Endothelial cell of umbilical vein (primary cell): ENCODE data around the gene OR1E2. TPM values are rescaled to one million over a fixed set of nuclear protein-coding genes. Genes with fewer than 3 reads are reported as not detected.

Source experiments
- BruUV-seq: library from RNA; stranded (reverse); fragments of 400-500 nt; replicated peaks from 2 replicates; lab custom pipeline; 2021; lab: Mats Ljungman, UMichigan
- CTCF ChIA-PET: fragments of 300-600, 350-600 bp; sonication (Branson Sonifier 250); formaldehyde crosslinking; loops from one replicate; lab custom pipeline; 2021; ENCODE audit warnings: antibody characterized with exemption, inconsistent platforms; lab: Charles Lee
- POLR2A ChIA-PET: fragments of 300-600, 350-600 bp; sonication (Branson Sonifier 250); formaldehyde crosslinking; loops from one replicate; lab custom pipeline; 2021; ENCODE audit warnings: antibody characterized with exemption, inconsistent platforms; lab: Charles Lee
- DNase-seq: peaks from one replicate; pipeline ENCODE4 v3.0.0-alpha.2; 2011; ENCODE audit warnings: low read depth, low spot score
- FAIRE-seq: peaks from 2 replicates; lab custom pipeline; 2011; peaks lifted over from hg19 to GRCh38; lab: Jason Lieb, UNC
- H2AFZ ChIP-seq: 2 replicates; pipeline ENCODE4 v1.6.0; 2012; ENCODE audit warnings: low read depth, low read length, control low read depth, inconsistent platforms
- H3K27ac ChIP-seq: 2 replicates; pipeline ENCODE4 v1.5.1; 2011; ENCODE audit warnings: low read depth, mild to moderate bottlenecking, control low read depth, low read length, moderate library complexity; ENCODE audit not compliant: insufficient read depth
- H3K27me3 ChIP-seq, 2 experiments: 2 replicates each; pipeline versions ENCODE4 v1.6.0 to v1.6.1; 2011; ENCODE audit warnings: low read length in 2 of 2, mixed read lengths in 1 of 2; ENCODE audit not compliant: control insufficient read depth in 2 of 2, insufficient read depth in 2 of 2
- H3K36me3 ChIP-seq, 2 experiments: 2 replicates in 1 of 2; 3 replicates in 1 of 2; pipeline ENCODE4 v1.5.1; 2011; ENCODE audit warnings: low read length in 2 of 2, mild to moderate bottlenecking in 1 of 2, moderate library complexity in 1 of 2; ENCODE audit not compliant: control insufficient read depth in 2 of 2, insufficient read depth in 2 of 2; ENCODE audit errors: extremely low read depth in 1 of 2
- H3K4me1 ChIP-seq: 3 replicates; pipeline ENCODE4 v1.5.1; 2011; ENCODE audit warnings: mild to moderate bottlenecking, low read length; ENCODE audit not compliant: control insufficient read depth, insufficient read depth; ENCODE audit errors: extremely low read depth
- H3K4me2 ChIP-seq: 2 replicates; pipeline ENCODE4 v1.6.1; 2011; ENCODE audit warnings: low read length, control low read depth, mixed read lengths; ENCODE audit not compliant: insufficient read depth
- H3K4me3 ChIP-seq, 3 experiments: fragments of 200-600 bp in 1 of 3; sonication (generic), shearing (Covaris generic) in 1 of 3; replicated peaks in 1 of 3; 2 replicates each; pipeline ENCODE4 v1.5.1; 2011 to 2016; ENCODE audit warnings: control low read depth in 3 of 3, low read length in 3 of 3, mild to moderate bottlenecking in 2 of 3, inconsistent platforms in 1 of 3, low read depth in 1 of 3, moderate library complexity in 1 of 3; ENCODE audit not compliant: insufficient read depth in 1 of 3
- H3K79me2 ChIP-seq: 2 replicates; pipeline ENCODE4 v1.6.0; 2012; ENCODE audit warnings: low read length, inconsistent platforms; ENCODE audit not compliant: control insufficient read depth, insufficient read depth
- H3K9ac ChIP-seq: replicated peaks from 2 replicates; pipeline ENCODE3; 2011; ENCODE audit warnings: low read length, control low read depth; ENCODE audit not compliant: insufficient read depth; ENCODE audit errors: extremely low read depth
- H3K9me1 ChIP-seq: replicated peaks from 3 replicates; pipeline ENCODE4 v1.6.0; 2011; ENCODE audit warnings: mild to moderate bottlenecking, low read length; ENCODE audit not compliant: control insufficient read depth, insufficient read depth; ENCODE audit errors: extremely low read depth
- H3K9me3 ChIP-seq: replicated peaks from 2 replicates; pipeline ENCODE4 v1.5.1; 2012; ENCODE audit warnings: low read length, inconsistent platforms; ENCODE audit not compliant: control insufficient read depth, insufficient read depth
- H4K20me1 ChIP-seq: replicated peaks from 2 replicates; pipeline ENCODE3; 2011; ENCODE audit warnings: mild to moderate bottlenecking, low read length; ENCODE audit not compliant: control insufficient read depth, insufficient read depth; ENCODE audit errors: extremely low read depth
- CTCF ChIP-seq, 2 donors: IDR thresholded peaks; 1 replicate in 1 of 2; 2 replicates in 1 of 2; pipeline ENCODE4 v1.5.1; 2011; ENCODE audit warnings: low read length in 2 of 2, mild to moderate bottlenecking in 2 of 2, moderate library complexity in 2 of 2, control low read depth in 1 of 2, inconsistent platforms in 1 of 2, low read depth in 1 of 2; ENCODE audit not compliant: insufficient read depth in 1 of 2; ENCODE audit errors: extremely low read depth in 1 of 2
- EZH2 ChIP-seq: IDR thresholded peaks from 2 replicates; pipeline ENCODE4 v1.6.1; 2012; ENCODE audit warnings: borderline replicate concordance, low read depth, mild to moderate bottlenecking, moderate library complexity, low read length, inconsistent platforms; ENCODE audit not compliant: severe bottlenecking
- FOS ChIP-seq: IDR thresholded peaks from 2 replicates; pipeline ENCODE4 v1.6.1; 2011; ENCODE audit warnings: mild to moderate bottlenecking, low read length, moderate library complexity, borderline replicate concordance; ENCODE audit not compliant: insufficient read depth
- GATA2 ChIP-seq: IDR thresholded peaks from 2 replicates; pipeline ENCODE4 v1.7.0; 2011; ENCODE audit warnings: low read depth, mild to moderate bottlenecking, moderate library complexity, mixed read lengths, low read length; ENCODE audit not compliant: insufficient read length, insufficient read depth
- JUN ChIP-seq: IDR thresholded peaks from 2 replicates; pipeline ENCODE4 v1.6.1; 2011; ENCODE audit warnings: borderline replicate concordance, low read depth; ENCODE audit not compliant: insufficient read length, insufficient read depth
- MAX ChIP-seq: IDR thresholded peaks from 2 replicates; pipeline ENCODE4 v1.6.1; 2011; ENCODE audit not compliant: insufficient read depth, insufficient read length
- MYC ChIP-seq: IDR thresholded peaks from one replicate; pipeline ENCODE4 v1.6.1; 2011; ENCODE audit warnings: mild to moderate bottlenecking, low read depth, low read length
- POLR2A ChIP-seq: IDR thresholded peaks from 2 replicates; pipeline ENCODE4 v1.6.1; 2012; ENCODE audit warnings: low read depth, mild to moderate bottlenecking, control low read depth, low read length
- POLR2AphosphoS5 ChIP-seq: IDR thresholded peaks from 2 replicates; pipeline ENCODE4 v1.6.1; 2012; ENCODE audit warnings: low read depth, mild to moderate bottlenecking, control low read depth, low read length, moderate library complexity; ENCODE audit not compliant: insufficient read depth
- dilution Hi-C: fragments of 300-500 bp; cut with MboI; formaldehyde crosslinking; loops from one replicate; pipeline ENCODE4 v1.15.0; 2019; ENCODE audit warnings: low sequenced_read_pairs; ENCODE audit not compliant: extremely low pct_ligation_motif_present
- intact Hi-C: fragments of 100-400 bp; cut with micrococcal nuclease; formaldehyde crosslinking; loops from one replicate; pipeline ENCODE4 v1.10.0; 2022
- polyA plus RNA-seq, 4 experiments: library from polyadenylated mRNA; depleted of rRNA in 3 of 4; stranded (reverse) in 3 of 4; unstranded in 1 of 4; fragments of >200 nt; gene quantifications; 2 replicates each; pipeline versions ENCODE4 v1.2.1 to v1.2.3, GENCODE V29; 2011 to 2012; ENCODE audit warnings: missing spikeins in 1 of 4
- total RNA-seq: library from RNA; stranded (reverse); gene quantifications from 2 replicates; pipeline ENCODE4 v1.2.3, GENCODE V29; 2021

OR1E2 gene
- total and polyA plus RNA-seq, 2 donors (not counting 3 experiments of a cell fraction or from before 2014, with no cell fraction given) = not detected

- Histone ChIP-seq H4K20me1 (no peaks in the 10 kb centered on the region), H3K4me3 (no peak overlapping the region), H3K36me3 (no peaks in the 10 kb centered on the region), H3K27me3 (no peaks in the 10 kb centered on the region), H3K9me1 (no peaks in the 10 kb centered on the region), H3K4me1 (no peaks in the 10 kb centered on the region), H3K79me2 (no peaks in the 10 kb centered on the region), H2AFZ (no peak overlapping the region), H3K9me3 (no peaks in the 10 kb centered on the region), H3K27ac (no peak overlapping the region), H3K4me2 (no peak overlapping the region), H3K9ac (no peak overlapping the region)
- DNase-seq (no peak), FAIRE-seq (no peak)
- CTCF ChIA-PET = no interaction called here
- intact Hi-C loops (no loop called here), dilution Hi-C loops (no loop called here)
- no peak for TF ChIP-seq POLR2AphosphoS5
- TF ChIP-seq CTCF (IDR thresholded peaks at IDR 0.05; ENCODE audit: extremely low read depth in 1 of 2, insufficient read depth in 1 of 2, low read depth in 1 of 2, low read length in 2 of 2) = no peak
- no peak for TF ChIP-seq EZH2
- POLR2A ChIA-PET = no interaction called here
- no TSS peak for BruUV-seq
Observed at GRCh38 chr17:3389791-3390190, 43.9 kb downstream of the OR1E2 start.

- H3K79me2 ChIP-seq = no peaks in the 10 kb centered on the region
- no peak within 1 kb of the TSS for H3K27ac ChIP-seq
- no peaks in the 10 kb centered on the region for H4K20me1 ChIP-seq
- H3K27me3 ChIP-seq = no peaks in the 10 kb centered on the region
- H3K4me2 ChIP-seq = no peak within 1 kb of the TSS
- TF ChIP-seq JUN = no peak
- no peak for TF ChIP-seq GATA2
- TF ChIP-seq MYC = no peak
- TF ChIP-seq MAX = no peak
- no peak for TF ChIP-seq CTCF (IDR thresholded peaks at IDR 0.05; ENCODE audit: extremely low read depth in 1 of 2, insufficient read depth in 1 of 2, low read depth in 1 of 2, low read length in 2 of 2)
- TF ChIP-seq POLR2A = no peak
- TF ChIP-seq FOS = no peak
- no peak for TF ChIP-seq EZH2
- TF ChIP-seq POLR2AphosphoS5 = no peak
- ChIA-PET POLR2A (no interaction called here), CTCF (no interaction called here)
- no peak within 1 kb of the TSS for H3K9ac ChIP-seq
- H2AFZ ChIP-seq = no peak within 1 kb of the TSS
- H3K9me1 ChIP-seq = no peaks in the 10 kb centered on the region
- dilution Hi-C loops = no loop called here
- no peak within 1 kb of the TSS for H3K4me3 ChIP-seq
- H3K9me3 ChIP-seq = no peaks in the 10 kb centered on the region
- intact Hi-C loops = no loop called here
- FAIRE-seq (no peak), DNase-seq (no peak)
- no TSS peak for BruUV-seq
- H3K36me3 ChIP-seq = no peaks in the 10 kb centered on the region
- H3K4me1 ChIP-seq = no peaks in the 10 kb centered on the region
Observed at GRCh38 chr17:3385869-3386816, 47.5 kb downstream of the OR1E2 start, which contains the start of gene OR3A2. Gene OR3A2, minus strand, starts transcription at chr17:3386308.
